Measurements from ENCODE around the gene RABEP2. TPM values are rescaled to one million over a fixed set of nuclear protein-coding genes. Genes with fewer than 3 reads are reported as not detected.

The RABEP2 gene
- total and polyA plus RNA-seq, 9 of the 15 experiments (the other 6 are each of a cell fraction or from before 2014, with no cell fraction given) = 0.15 to 13.4 (median 3.5) TPM

DNA sequence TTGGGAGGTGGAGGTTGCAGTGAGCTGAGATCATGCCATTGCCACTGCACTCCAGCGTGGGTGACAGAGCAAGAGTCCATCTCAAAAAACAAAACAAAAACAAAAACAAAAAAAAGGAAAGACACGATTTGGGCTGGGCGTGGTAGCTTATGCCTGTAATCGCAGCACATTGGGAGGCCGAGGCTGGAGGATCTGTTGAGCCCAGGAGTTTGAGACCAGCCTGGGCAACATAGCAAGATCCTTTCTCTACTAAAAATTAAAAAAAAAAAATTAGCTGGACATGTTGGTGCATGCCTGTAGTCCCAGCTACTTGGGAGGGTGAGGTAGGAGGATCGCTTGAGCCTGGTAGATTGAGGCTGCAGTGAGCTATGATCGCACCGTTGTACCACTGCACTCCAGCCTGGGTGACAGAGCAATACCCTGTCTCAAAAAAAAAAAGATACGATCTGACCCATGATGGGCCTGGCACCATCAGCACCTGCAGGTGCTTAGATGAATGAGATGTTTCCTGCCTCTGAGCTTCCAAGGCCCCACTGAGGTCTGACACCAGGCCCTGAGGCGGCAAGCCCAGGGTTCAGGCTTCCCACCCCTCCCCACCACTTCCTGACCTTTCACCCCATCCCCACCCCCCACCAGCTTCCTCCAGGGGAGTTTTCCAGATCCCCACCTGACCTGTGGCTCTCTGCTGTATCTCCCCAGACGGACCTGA lies 25.0 kb downstream of the RABEP2 start:
- Histone ChIP-seq H3K9me1 (ENCODE audit: control insufficient read depth, insufficient read depth, low read length) (no peaks in the 10 kb centered on the region), H3K9ac (ENCODE audit: insufficient read depth in 1 of 2, low read depth in 2 of 2, low read length in 2 of 2) (peak overlapping the region in 1 of 2 experiments; percentile 68; a peak in 1 of 4 replicates), H4K20me1 (replicated peaks; ENCODE audit: control insufficient read depth, insufficient read depth, low read length) (no peaks in the 10 kb centered on the region), H3K36me3 (ENCODE audit: control insufficient read depth, insufficient read depth, low read length) (no peaks in the 10 kb centered on the region), H3K4me2 (ENCODE audit: insufficient read depth, low read length) (no peak overlapping the region), H3K79me2 (ENCODE audit: control insufficient read depth, insufficient read depth, low read length) (no peaks in the 10 kb centered on the region), H3K4me1 (replicated peaks in 1 of 2; ENCODE audit: control insufficient read depth in 2 of 2, insufficient read depth in 2 of 2, low read length in 2 of 2) (peaks cover 0 to 19% of the 10 kb centered on the region in 2 experiments; a peak in 2 of 5 replicates), H3K9me3 (replicated peaks; ENCODE audit: control insufficient read depth, insufficient read depth, low read depth, low read length) (no peaks in the 10 kb centered on the region), H3K27me3 (ENCODE audit: control insufficient read depth in 2 of 2, insufficient read depth in 2 of 2, low read length in 2 of 2) (no peaks in the 10 kb centered on the region), H3K4me3 (no peak overlapping the region), H2AFZ (ENCODE audit: low read depth, low read length) (no peak overlapping the region), H3K27ac (ENCODE audit: extremely low read depth, low read depth, low read length) (no peak overlapping the region)
- intact Hi-C loops (cut with micrococcal nuclease) = no loop called here
- FAIRE-seq (no peak), ATAC-seq (no peak), DNase-seq (ENCODE audit: extremely low read depth in 1 of 4, low spot score in 3 of 4) (no peak)
- POLR2A ChIA-PET = interaction anchor here (0.6 to 0.9 kb wide), 2 partner anchors 9 to 21 kb away, joined by 3 read pairs; no protein-coding TSS in a partner anchor
- in situ Hi-C loops (cut with MboI) = no loop called here
- no TSS peak for BruUV-seq (replicated peaks)
- WGBS (ENCODE audit: insufficient coverage, low coverage, missing lambda C conversion rate) = 64% methylated on average over 8 of the region's 11 CpGs
- TF ChIP-seq, protein P1, sequence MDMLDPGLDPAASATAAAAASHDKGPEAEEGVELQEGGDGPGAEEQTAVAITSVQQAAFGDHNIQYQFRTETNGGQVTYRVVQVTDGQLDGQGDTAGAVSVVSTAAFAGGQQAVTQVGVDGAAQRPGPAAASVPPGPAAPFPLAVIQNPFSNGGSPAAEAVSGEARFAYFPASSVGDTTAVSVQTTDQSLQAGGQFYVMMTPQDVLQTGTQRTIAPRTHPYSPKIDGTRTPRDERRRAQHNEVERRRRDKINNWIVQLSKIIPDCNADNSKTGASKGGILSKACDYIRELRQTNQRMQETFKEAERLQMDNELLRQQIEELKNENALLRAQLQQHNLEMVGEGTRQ (CRISPR knock-in tag; IDR thresholded peaks at IDR 0.05) = no peak
- TF ChIP-seq ZNF121 (CRISPR knock-in tag; conservative IDR thresholded peaks at IDR 0.05) = peak; percentile 72
- CTCF ChIA-PET (ENCODE audit: low intra/inter-chr PET ratio) = no interaction called here

DNA sequence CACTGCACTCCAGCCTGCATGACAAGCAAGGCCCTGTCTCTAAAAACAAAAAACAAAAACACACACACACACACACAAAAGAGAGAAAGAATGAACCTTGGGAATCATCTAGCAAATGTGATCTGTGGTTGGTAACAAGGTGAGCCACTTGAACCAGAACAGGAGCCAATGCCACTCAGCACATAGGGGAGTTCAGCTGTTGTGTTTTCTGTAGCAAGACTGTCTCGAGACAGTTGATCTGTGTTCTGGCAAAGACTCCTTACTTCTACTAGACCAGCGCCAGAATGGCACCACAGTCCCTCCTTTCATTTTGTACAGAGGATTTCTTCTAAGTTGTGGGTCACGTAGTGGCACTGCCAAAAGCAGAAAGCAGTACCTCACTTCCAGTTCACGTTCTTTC lies 26.1 kb downstream of the RABEP2 start:
- Histone ChIP-seq H3K9me1 (ENCODE audit: control insufficient read depth, insufficient read depth, low read length) (no peaks in the 10 kb centered on the region), H3K27me3 (ENCODE audit: control insufficient read depth in 2 of 2, insufficient read depth in 2 of 2, low read length in 2 of 2) (no peaks in the 10 kb centered on the region), H3K9ac (ENCODE audit: insufficient read depth in 1 of 2, low read depth in 2 of 2, low read length in 2 of 2) (no peak overlapping the region), H3K4me1 (replicated peaks in 1 of 2; ENCODE audit: control insufficient read depth in 2 of 2, insufficient read depth in 2 of 2, low read length in 2 of 2) (peaks cover 0 to 15% of the 10 kb centered on the region in 2 experiments; a peak in 2 of 5 replicates), H3K36me3 (ENCODE audit: control insufficient read depth, insufficient read depth, low read length) (no peaks in the 10 kb centered on the region; the same call in 2 of the 3 replicates), H3K9me3 (replicated peaks; ENCODE audit: control insufficient read depth, insufficient read depth, low read depth, low read length) (no peaks in the 10 kb centered on the region), H3K4me3 (no peak overlapping the region), H3K4me2 (ENCODE audit: insufficient read depth, low read length) (no peak overlapping the region), H3K27ac (ENCODE audit: extremely low read depth, low read depth, low read length) (no peak overlapping the region), H2AFZ (ENCODE audit: low read depth, low read length) (no peak overlapping the region), H4K20me1 (replicated peaks; ENCODE audit: control insufficient read depth, insufficient read depth, low read length) (no peaks in the 10 kb centered on the region), H3K79me2 (ENCODE audit: control insufficient read depth, insufficient read depth, low read length) (no peaks in the 10 kb centered on the region)
- ATAC-seq (no peak), DNase-seq (ENCODE audit: extremely low read depth in 1 of 4, low spot score in 3 of 4) (no peak), FAIRE-seq (peak; percentile 19)
- WGBS (ENCODE audit: insufficient coverage, low coverage, missing lambda C conversion rate) = 26% methylated on average over 4 of the region's 4 CpGs
- POLR2A ChIA-PET = interaction anchor here (0.6 kb wide), 1 partner anchor 18 kb away, joined by 3 read pairs; no protein-coding TSS in a partner anchor
- in situ Hi-C loops (cut with MboI) (no loop called here), intact Hi-C loops (cut with micrococcal nuclease) (no loop called here)
- no TSS peak for BruUV-seq (replicated peaks)
- CTCF ChIA-PET (ENCODE audit: low intra/inter-chr PET ratio) = no interaction called here
- TF ChIP-seq KDM4B (IDR thresholded peaks at IDR 0.05; ENCODE audit: borderline replicate concordance in 2 of 2, low read depth in 1 of 2) = no peak
- TF ChIP-seq, protein P2, sequence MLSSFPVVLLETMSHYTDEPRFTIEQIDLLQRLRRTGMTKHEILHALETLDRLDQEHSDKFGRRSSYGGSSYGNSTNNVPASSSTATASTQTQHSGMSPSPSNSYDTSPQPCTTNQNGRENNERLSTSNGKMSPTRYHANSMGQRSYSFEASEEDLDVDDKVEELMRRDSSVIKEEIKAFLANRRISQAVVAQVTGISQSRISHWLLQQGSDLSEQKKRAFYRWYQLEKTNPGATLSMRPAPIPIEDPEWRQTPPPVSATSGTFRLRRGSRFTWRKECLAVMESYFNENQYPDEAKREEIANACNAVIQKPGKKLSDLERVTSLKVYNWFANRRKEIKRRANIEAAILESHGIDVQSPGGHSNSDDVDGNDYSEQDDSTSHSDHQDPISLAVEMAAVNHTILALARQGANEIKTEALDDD (IDR thresholded peaks at IDR 0.05) = no peak
- no peak for TF ChIP-seq TEAD4 (IDR thresholded peaks at IDR 0.05; ENCODE audit: low read length)
- no peak for TF ChIP-seq TEAD4 (CRISPR knock-in tag; IDR thresholded peaks at IDR 0.05; ENCODE audit: borderline replicate concordance)
- no peak for TF ChIP-seq KDM5B (IDR thresholded peaks at IDR 0.05; ENCODE audit: insufficient replicate concordance, low read depth, low read length)
